GM23338 (cell line): ENCODE data around the gene METTL13. TPM values are rescaled to one million over a fixed set of nuclear protein-coding genes. Genes with fewer than 3 reads are reported as not detected.

Source experiments
- ATAC-seq: fragments of 200-7000 bp; cut with Tn5 transposase; 3 replicates; pipeline ENCODE4 v1.9.1; 2020
- DNase-seq: peaks from one replicate; pipeline ENCODE4 v3.0.0-alpha.2; 2015; ENCODE audit warnings: low spot score
- H2AFZ ChIP-seq: fragments of 200-600 bp; sonication (generic); 2 replicates; pipeline ENCODE4 v1.8.0; 2016; ENCODE audit warnings: antibody characterized with exemption, mild to moderate bottlenecking, moderate library complexity
- H3F3A ChIP-seq: fragments of 200-600 bp; sonication (generic); replicated peaks from 2 replicates; pipeline ENCODE4 v1.8.0; 2017; ENCODE audit warnings: antibody characterized with exemption, mixed run types, low read depth
- H3K27ac ChIP-seq: fragments of 200-600 bp; sonication (generic); 2 replicates; pipeline ENCODE4 v1.6.1; 2016; ENCODE audit warnings: low read depth
- H3K27me3 ChIP-seq: fragments of 200-600 bp; sonication (generic); 2 replicates; pipeline ENCODE4 v1.8.0; 2016; ENCODE audit warnings: mild to moderate bottlenecking, mixed run types, moderate library complexity; ENCODE audit not compliant: insufficient read depth
- H3K36me3 ChIP-seq: fragments of 200-600 bp; sonication (generic); 2 replicates; pipeline ENCODE4 v1.8.0; 2016; ENCODE audit warnings: mild to moderate bottlenecking; ENCODE audit not compliant: insufficient read depth
- H3K4me1 ChIP-seq: fragments of 200-600 bp; sonication (generic); 2 replicates; pipeline ENCODE4 v1.8.0; 2016; ENCODE audit warnings: mild to moderate bottlenecking, moderate library complexity; ENCODE audit not compliant: insufficient read depth
- H3K4me2 ChIP-seq: fragments of 200-600 bp; sonication (generic); 2 replicates; pipeline ENCODE4 v1.7.1; 2017; ENCODE audit warnings: mixed run types
- H3K4me3 ChIP-seq: fragments of 200-600 bp; sonication (generic); 2 replicates; pipeline ENCODE4 v1.6.1; 2016; ENCODE audit warnings: mixed run types
- H3K79me2 ChIP-seq: fragments of 200-600 bp; sonication (generic); replicated peaks from 2 replicates; pipeline ENCODE4 v1.8.0; 2017; ENCODE audit warnings: mild to moderate bottlenecking; ENCODE audit not compliant: insufficient read depth
- H3K9me2 ChIP-seq: fragments of 200-600 bp; sonication (generic); 2 replicates; pipeline ENCODE4 v1.8.0; 2017; ENCODE audit not compliant: insufficient read depth
- H4K20me1 ChIP-seq: fragments of 200-600 bp; sonication (generic); replicated peaks from 2 replicates; pipeline ENCODE4 v1.8.0; 2017; ENCODE audit warnings: mild to moderate bottlenecking; ENCODE audit not compliant: insufficient read depth
- H3K27ac Mint-ChIP-seq: 2 replicates; pipeline ENCODE4 v1.8.0; 2020; ENCODE audit warnings: inconsistent platforms, mild to moderate bottlenecking, moderate library complexity, mixed read lengths
- H3K27me3 Mint-ChIP-seq: 3 replicates; pipeline ENCODE4 v1.8.0; 2022; ENCODE audit warnings: low read depth, mild to moderate bottlenecking, moderate library complexity, mixed read lengths, inconsistent platforms; ENCODE audit not compliant: insufficient read depth, poor library complexity
- H3K36me3 Mint-ChIP-seq: 3 replicates; pipeline ENCODE4 v1.8.0; 2021; ENCODE audit warnings: low read depth, mild to moderate bottlenecking, inconsistent platforms, moderate library complexity, mixed read lengths
- H3K4me1 Mint-ChIP-seq: 3 replicates; pipeline ENCODE4 v1.8.0; 2020; ENCODE audit warnings: mild to moderate bottlenecking, inconsistent platforms, mixed read lengths
- H3K4me3 Mint-ChIP-seq: 3 replicates; pipeline ENCODE4 v1.8.0; 2021; ENCODE audit warnings: moderate library complexity, mild to moderate bottlenecking, inconsistent platforms, mixed read lengths
- H3K9me3 Mint-ChIP-seq: 3 replicates; pipeline ENCODE4 v1.8.0; 2020; ENCODE audit warnings: moderate library complexity, mild to moderate bottlenecking, inconsistent platforms, mixed read lengths
- EZH2phosphoT487 ChIP-seq: fragments of 200-600 bp; sonication (generic); IDR thresholded peaks from one replicate; pipeline ENCODE4 v1.8.1; 2018; ENCODE audit warnings: antibody characterized with exemption; ENCODE audit not compliant: unreplicated experiment
- JUNB ChIP-seq: IDR thresholded peaks from one replicate; pipeline ENCODE4 v1.6.1; 2016; ENCODE audit warnings: antibody characterized with exemption; ENCODE audit not compliant: unreplicated experiment
- POLR2AphosphoS5 ChIP-seq: IDR thresholded peaks from 2 replicates; pipeline ENCODE4 v1.6.1; 2016; ENCODE audit warnings: antibody characterized with exemption, low read depth
- STAT1 ChIP-seq: IDR thresholded peaks from one replicate; pipeline ENCODE4 v1.6.1; 2016; ENCODE audit warnings: antibody characterized with exemption; ENCODE audit not compliant: unreplicated experiment
- ZNF331 ChIP-seq: fragments of 250-450 bp; sonication (Bioruptor Pico); IDR thresholded peaks from 2 replicates; pipeline ENCODE4 v1.5.0; 2020; ENCODE audit warnings: low read depth, mild to moderate bottlenecking, moderate library complexity
- polyA plus RNA-seq: library from polyadenylated mRNA; unstranded; fragments of >200 nt; fragmentation: Nextera tagmentation; extraction: Ambion mirVana; gene quantifications from 2 replicates; pipeline ENCODE4 v1.2.1, GENCODE V29; 2016
- total RNA-seq: library from RNA; depleted of rRNA; stranded (reverse); fragments of >200 nt; shearing (Covaris generic); gene quantifications from 2 replicates; pipeline ENCODE4 v1.2.3, GENCODE V29; 2014
- TF ChIP-seq, protein P1 (sequence below): IDR thresholded peaks from 2 replicates; pipeline ENCODE4 v1.6.1; 2016; ENCODE audit warnings: antibody characterized with exemption
- TF ChIP-seq, protein P2 (sequence below): fragments of 250-450 bp; sonication (Bioruptor Pico); IDR thresholded peaks from 2 replicates; pipeline ENCODE4 v1.5.0; 2020; ENCODE audit warnings: mild to moderate bottlenecking, moderate library complexity
- TF ChIP-seq, protein P3 (sequence below): IDR thresholded peaks from one replicate; pipeline ENCODE4 v1.6.1; 2018; ENCODE audit warnings: antibody characterized with exemption; ENCODE audit not compliant: unreplicated experiment
- TF ChIP-seq, protein P4 (sequence below), 2 experiments: fragments of 200-600 bp in 1 of 2; sonication (generic) in 1 of 2; conservative IDR thresholded peaks; 2 replicates each; pipeline versions ENCODE4 v1.5.1 to v1.6.1; 2016 to 2017; ENCODE audit warnings: antibody characterized with exemption in 2 of 2, low read depth in 2 of 2, mild to moderate bottlenecking in 2 of 2, moderate library complexity in 1 of 2

METTL13 gene
- total and polyA plus RNA-seq, 2 experiments from 2014 or later = 21.0 to 45.4 TPM

DNA sequence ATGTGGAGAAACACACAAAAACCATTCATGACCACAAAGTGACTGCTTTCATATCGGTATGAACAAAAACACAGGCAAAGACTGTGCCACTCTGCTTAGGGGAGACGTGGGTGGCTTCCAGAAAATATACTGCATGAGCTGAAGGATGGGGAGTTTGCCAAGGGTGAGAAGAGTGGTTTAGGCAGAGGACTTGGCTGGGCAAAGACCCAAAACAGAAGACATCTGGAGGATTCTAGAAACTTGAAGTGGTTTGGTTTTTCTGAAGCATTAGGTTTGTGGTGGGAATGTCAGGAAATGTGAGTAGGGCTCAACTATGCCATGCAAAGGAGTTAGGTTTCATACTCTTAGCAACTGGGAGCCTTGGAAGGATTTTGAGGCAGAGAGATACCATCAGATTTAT is 33.2 kb downstream of the METTL13 start:
- no peaks in the 10 kb centered on the region for H3K79me2 ChIP-seq
- H3K4me1 ChIP-seq = peaks cover 15% of the 10 kb centered on the region
- H3K36me3 ChIP-seq = no peaks in the 10 kb centered on the region
- no peak for DNase-seq
- no peak overlapping the region for H3K27ac ChIP-seq
- H3K4me1 Mint-ChIP-seq = peaks cover 29% of the 10 kb centered on the region
- H3K4me3 Mint-ChIP-seq = no peak overlapping the region
- TF ChIP-seq, protein P1, sequence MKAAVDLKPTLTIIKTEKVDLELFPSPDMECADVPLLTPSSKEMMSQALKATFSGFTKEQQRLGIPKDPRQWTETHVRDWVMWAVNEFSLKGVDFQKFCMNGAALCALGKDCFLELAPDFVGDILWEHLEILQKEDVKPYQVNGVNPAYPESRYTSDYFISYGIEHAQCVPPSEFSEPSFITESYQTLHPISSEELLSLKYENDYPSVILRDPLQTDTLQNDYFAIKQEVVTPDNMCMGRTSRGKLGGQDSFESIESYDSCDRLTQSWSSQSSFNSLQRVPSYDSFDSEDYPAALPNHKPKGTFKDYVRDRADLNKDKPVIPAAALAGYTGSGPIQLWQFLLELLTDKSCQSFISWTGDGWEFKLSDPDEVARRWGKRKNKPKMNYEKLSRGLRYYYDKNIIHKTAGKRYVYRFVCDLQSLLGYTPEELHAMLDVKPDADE = no peak
- TF ChIP-seq POLR2AphosphoS5 (no peak), EZH2phosphoT487 (no peak), ZNF331 (CRISPR knock-in tag) (no peak), JUNB (no peak), STAT1 (no peak)
- TF ChIP-seq, protein P2, sequence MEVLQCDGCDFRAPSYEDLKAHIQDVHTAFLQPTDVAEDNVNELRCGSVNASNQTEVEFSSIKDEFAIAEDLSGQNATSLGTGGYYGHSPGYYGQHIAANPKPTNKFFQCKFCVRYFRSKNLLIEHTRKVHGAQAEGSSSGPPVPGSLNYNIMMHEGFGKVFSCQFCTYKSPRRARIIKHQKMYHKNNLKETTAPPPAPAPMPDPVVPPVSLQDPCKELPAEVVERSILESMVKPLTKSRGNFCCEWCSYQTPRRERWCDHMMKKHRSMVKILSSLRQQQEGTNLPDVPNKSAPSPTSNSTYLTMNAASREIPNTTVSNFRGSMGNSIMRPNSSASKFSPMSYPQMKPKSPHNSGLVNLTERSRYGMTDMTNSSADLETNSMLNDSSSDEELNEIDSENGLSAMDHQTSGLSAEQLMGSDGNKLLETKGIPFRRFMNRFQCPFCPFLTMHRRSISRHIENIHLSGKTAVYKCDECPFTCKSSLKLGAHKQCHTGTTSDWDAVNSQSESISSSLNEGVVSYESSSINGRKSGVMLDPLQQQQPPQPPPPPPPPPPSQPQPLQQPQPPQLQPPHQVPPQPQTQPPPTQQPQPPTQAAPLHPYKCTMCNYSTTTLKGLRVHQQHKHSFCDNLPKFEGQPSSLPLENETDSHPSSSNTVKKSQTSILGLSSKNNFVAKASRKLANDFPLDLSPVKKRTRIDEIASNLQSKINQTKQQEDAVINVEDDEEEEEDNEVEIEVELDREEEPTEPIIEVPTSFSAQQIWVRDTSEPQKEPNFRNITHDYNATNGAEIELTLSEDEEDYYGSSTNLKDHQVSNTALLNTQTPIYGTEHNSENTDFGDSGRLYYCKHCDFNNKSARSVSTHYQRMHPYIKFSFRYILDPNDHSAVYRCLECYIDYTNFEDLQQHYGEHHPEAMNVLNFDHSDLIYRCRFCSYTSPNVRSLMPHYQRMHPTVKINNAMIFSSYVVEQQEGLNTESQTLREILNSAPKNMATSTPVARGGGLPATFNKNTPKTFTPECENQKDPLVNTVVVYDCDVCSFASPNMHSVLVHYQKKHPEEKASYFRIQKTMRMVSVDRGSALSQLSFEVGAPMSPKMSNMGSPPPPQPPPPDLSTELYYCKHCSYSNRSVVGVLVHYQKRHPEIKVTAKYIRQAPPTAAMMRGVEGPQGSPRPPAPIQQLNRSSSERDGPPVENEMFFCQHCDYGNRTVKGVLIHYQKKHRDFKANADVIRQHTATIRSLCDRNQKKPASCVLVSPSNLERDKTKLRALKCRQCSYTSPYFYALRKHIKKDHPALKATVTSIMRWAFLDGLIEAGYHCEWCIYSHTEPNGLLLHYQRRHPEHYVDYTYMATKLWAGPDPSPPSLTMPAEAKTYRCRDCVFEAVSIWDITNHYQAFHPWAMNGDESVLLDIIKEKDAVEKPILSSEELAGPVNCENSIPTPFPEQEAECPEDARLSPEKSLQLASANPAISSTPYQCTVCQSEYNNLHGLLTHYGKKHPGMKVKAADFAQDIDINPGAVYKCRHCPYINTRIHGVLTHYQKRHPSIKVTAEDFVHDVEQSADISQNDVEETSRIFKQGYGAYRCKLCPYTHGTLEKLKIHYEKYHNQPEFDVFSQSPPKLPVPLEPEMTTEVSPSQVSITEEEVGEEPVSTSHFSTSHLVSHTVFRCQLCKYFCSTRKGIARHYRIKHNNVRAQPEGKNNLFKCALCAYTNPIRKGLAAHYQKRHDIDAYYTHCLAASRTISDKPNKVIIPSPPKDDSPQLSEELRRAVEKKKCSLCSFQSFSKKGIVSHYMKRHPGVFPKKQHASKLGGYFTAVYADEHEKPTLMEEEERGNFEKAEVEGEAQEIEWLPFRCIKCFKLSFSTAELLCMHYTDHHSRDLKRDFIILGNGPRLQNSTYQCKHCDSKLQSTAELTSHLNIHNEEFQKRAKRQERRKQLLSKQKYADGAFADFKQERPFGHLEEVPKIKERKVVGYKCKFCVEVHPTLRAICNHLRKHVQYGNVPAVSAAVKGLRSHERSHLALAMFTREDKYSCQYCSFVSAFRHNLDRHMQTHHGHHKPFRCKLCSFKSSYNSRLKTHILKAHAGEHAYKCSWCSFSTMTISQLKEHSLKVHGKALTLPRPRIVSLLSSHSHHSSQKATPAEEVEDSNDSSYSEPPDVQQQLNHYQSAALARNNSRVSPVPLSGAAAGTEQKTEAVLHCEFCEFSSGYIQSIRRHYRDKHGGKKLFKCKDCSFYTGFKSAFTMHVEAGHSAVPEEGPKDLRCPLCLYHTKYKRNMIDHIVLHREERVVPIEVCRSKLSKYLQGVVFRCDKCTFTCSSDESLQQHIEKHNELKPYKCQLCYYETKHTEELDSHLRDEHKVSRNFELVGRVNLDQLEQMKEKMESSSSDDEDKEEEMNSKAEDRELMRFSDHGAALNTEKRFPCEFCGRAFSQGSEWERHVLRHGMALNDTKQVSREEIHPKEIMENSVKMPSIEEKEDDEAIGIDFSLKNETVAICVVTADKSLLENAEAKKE (CRISPR knock-in tag) = no peak
- TF ChIP-seq, protein P3, sequence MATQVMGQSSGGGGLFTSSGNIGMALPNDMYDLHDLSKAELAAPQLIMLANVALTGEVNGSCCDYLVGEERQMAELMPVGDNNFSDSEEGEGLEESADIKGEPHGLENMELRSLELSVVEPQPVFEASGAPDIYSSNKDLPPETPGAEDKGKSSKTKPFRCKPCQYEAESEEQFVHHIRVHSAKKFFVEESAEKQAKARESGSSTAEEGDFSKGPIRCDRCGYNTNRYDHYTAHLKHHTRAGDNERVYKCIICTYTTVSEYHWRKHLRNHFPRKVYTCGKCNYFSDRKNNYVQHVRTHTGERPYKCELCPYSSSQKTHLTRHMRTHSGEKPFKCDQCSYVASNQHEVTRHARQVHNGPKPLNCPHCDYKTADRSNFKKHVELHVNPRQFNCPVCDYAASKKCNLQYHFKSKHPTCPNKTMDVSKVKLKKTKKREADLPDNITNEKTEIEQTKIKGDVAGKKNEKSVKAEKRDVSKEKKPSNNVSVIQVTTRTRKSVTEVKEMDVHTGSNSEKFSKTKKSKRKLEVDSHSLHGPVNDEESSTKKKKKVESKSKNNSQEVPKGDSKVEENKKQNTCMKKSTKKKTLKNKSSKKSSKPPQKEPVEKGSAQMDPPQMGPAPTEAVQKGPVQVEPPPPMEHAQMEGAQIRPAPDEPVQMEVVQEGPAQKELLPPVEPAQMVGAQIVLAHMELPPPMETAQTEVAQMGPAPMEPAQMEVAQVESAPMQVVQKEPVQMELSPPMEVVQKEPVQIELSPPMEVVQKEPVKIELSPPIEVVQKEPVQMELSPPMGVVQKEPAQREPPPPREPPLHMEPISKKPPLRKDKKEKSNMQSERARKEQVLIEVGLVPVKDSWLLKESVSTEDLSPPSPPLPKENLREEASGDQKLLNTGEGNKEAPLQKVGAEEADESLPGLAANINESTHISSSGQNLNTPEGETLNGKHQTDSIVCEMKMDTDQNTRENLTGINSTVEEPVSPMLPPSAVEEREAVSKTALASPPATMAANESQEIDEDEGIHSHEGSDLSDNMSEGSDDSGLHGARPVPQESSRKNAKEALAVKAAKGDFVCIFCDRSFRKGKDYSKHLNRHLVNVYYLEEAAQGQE = no peak
- TF ChIP-seq, protein P4, sequence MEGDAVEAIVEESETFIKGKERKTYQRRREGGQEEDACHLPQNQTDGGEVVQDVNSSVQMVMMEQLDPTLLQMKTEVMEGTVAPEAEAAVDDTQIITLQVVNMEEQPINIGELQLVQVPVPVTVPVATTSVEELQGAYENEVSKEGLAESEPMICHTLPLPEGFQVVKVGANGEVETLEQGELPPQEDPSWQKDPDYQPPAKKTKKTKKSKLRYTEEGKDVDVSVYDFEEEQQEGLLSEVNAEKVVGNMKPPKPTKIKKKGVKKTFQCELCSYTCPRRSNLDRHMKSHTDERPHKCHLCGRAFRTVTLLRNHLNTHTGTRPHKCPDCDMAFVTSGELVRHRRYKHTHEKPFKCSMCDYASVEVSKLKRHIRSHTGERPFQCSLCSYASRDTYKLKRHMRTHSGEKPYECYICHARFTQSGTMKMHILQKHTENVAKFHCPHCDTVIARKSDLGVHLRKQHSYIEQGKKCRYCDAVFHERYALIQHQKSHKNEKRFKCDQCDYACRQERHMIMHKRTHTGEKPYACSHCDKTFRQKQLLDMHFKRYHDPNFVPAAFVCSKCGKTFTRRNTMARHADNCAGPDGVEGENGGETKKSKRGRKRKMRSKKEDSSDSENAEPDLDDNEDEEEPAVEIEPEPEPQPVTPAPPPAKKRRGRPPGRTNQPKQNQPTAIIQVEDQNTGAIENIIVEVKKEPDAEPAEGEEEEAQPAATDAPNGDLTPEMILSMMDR (conservative IDR thresholded peaks at IDR 0.05; ENCODE audit: low read depth in 2 of 2) = no peak
- H3K27me3 Mint-ChIP-seq = no peaks in the 10 kb centered on the region
- H3K4me2 ChIP-seq = no peak overlapping the region
- no peak overlapping the region for H3K4me3 ChIP-seq
- H3K27me3 ChIP-seq = no peaks in the 10 kb centered on the region
- ATAC-seq = no peak
- no peaks in the 10 kb centered on the region for H3F3A ChIP-seq
- no peak overlapping the region for H3K27ac Mint-ChIP-seq
- no peaks in the 10 kb centered on the region for H3K9me3 Mint-ChIP-seq
- H2AFZ ChIP-seq = no peak overlapping the region
- H3K9me2 ChIP-seq = peaks cover 4% of the 10 kb centered on the region; the same call in 1 of the 2 replicates
- no peaks in the 10 kb centered on the region for H3K36me3 Mint-ChIP-seq
- no peaks in the 10 kb centered on the region for H4K20me1 ChIP-seq
